GM12865 (cell line): ENCODE data around the gene COX5B.

ENCODE experiments used
- DNase-seq: peaks from one replicate; pipeline ENCODE4 v3.0.0; 2010; ENCODE audit warnings: low read depth
- H3K4me3 ChIP-seq: 2 replicates; pipeline ENCODE4 v1.5.1; 2011; ENCODE audit warnings: mild to moderate bottlenecking, low read depth, low read length, control low read depth
- CTCF ChIP-seq: IDR thresholded peaks from 2 replicates; pipeline ENCODE4 v1.5.1; 2011; ENCODE audit warnings: low read length, control low read depth, low read depth, inconsistent platforms; ENCODE audit not compliant: insufficient read depth; ENCODE audit errors: missing control alignments

Gene COX5B

DNA sequence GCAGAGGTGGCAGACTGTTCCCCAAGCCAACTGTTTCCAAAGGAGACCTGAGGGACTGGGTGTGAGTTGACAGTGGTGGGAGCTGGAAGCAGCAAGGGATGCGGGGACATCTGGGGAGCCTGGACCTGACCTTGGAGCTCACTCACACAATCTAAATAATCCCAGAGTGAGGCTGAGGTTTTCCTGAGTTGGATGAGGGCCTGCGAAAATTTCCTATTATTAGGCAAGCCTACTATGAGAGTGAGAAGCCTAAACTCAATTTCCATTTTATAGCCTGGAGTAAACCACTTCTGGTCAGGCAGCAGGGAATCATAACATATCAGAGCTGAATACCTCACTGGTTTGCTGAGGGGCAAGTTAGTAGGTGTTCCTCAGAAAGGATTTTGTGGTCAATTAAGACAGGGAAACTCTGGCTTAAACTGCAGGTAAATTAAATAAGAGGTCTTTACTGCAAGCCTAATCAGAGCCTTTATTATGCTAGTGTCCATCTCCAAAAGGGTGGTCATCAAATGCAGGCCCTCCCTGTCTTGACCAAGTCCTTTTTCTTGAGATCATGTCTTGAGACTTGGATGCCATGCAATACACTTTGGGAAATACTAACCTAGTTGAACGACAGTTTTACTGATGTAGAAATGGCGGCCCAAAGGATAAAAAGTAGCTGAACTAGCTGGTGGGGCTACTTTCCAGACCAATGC is 1.7 kb upstream of the COX5B start:
- DNase-seq = no peak
- TF ChIP-seq CTCF = no peak

GRCh38 chr2:97645112-97645694 is 659 bp upstream of the COX5B start:
- TF ChIP-seq CTCF = no peak
- H3K4me3 ChIP-seq = peak overlapping the region; percentile 99
- peak; percentile 26 for DNase-seq

More for the DNA sequence above, 1.7 kb upstream of the COX5B start:
- H3K4me3 ChIP-seq = no peak overlapping the region

GRCh38 chr2:97646977-97647376 is 1.1 kb downstream of the COX5B start:
- DNase-seq = no peak
- no peak for TF ChIP-seq CTCF
- peak overlapping the region; percentile 99 for H3K4me3 ChIP-seq

- DNase-seq = no peak
- TF ChIP-seq CTCF = no peak
- no peak overlapping the region for H3K4me3 ChIP-seq
These were observed 5.3 kb downstream of the COX5B start for GRCh38 chr2:97651114-97651513.

GRCh38 chr2:97653473-97653872 is 7.6 kb downstream of the COX5B start:
- H3K4me3 ChIP-seq = no peak overlapping the region
- no peak for DNase-seq
- TF ChIP-seq CTCF = no peak

GRCh38 chr2:97653874-97654273 is 8.0 kb downstream of the COX5B start:
- H3K4me3 ChIP-seq = no peak overlapping the region
- DNase-seq = no peak
- no peak for TF ChIP-seq CTCF

DNA sequence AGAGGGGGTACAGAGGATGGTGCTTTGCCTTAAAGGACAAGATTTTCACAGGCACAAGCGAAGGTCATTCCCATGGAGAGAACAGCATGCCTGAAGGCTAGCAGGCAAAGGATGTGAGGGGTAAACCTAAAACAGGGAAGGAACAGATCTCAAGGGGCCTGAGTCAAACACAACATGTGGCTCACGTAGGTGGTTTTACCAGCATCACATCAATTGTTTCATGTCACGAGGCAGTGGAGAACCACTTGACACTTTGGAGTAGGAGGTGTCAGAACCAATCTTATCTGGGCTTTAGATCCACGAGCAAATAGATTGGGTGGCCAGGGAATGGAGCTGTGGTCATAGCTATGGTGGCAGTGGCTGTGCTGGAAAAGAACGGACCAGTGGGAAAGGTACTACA is 8.4 kb downstream of the COX5B start:
- no peak overlapping the region for H3K4me3 ChIP-seq
- no peak for TF ChIP-seq CTCF
- no peak for DNase-seq
